Left ventricle myocardium inferior (tissue), 1 donor: ENCODE data around the gene USP24. TPM values are rescaled to one million over a fixed set of nuclear protein-coding genes. Genes with fewer than 3 reads are reported as not detected.

Source experiments
- DNase-seq: peaks from one replicate; pipeline ENCODE4 v3.0.0-alpha.2; 2020
- H3K27ac ChIP-seq: fragments of 200-600 bp; replicated peaks from 2 replicates; pipeline ENCODE4 v1.8.0; 2021
- H3K27me3 ChIP-seq: fragments of 200-600 bp; 2 replicates; pipeline ENCODE4 v1.8.0; 2021; ENCODE audit warnings: low read depth
- H3K36me3 ChIP-seq: fragments of 200-600 bp; 2 replicates; pipeline ENCODE4 v1.8.0; 2021
- H3K4me1 ChIP-seq: fragments of 200-600 bp; 2 replicates; pipeline ENCODE4 v1.8.0; 2021
- H3K4me3 ChIP-seq: fragments of 200-600 bp; 2 replicates; pipeline ENCODE4 v1.8.0; 2021; ENCODE audit warnings: mild to moderate bottlenecking, moderate library complexity
- H3K9me3 ChIP-seq: fragments of 200-600 bp; replicated peaks from 2 replicates; pipeline ENCODE4 v1.8.0; 2021
- CTCF ChIP-seq: fragments of 200-600 bp; IDR thresholded peaks from 2 replicates; pipeline ENCODE4 v1.8.0; 2021; ENCODE audit warnings: antibody characterized with exemption, mild to moderate bottlenecking, borderline replicate concordance
- intact Hi-C: fragments of 100-400 bp; cut with micrococcal nuclease; formaldehyde crosslinking; loops from one replicate; pipeline ENCODE4 v1.11.0; 2022
- total RNA-seq: library from RNA; stranded (reverse); fragmentation: NEBNext Ultra II Directional; extraction: Animal tissue kit (Norgen Biotek cat#: 25700); gene quantifications from one replicate; pipeline ENCODE4 v1.2.1, GENCODE V29; 2021
- donor health status: DM: no; HTN: yes; CAD: no; lungs with severe emphysema.

The USP24 gene
- total RNA-seq, 1 donor from 2014 or later = 39.5 TPM

- intact Hi-C loops = no loop called here
- Histone ChIP-seq H3K27me3 (no peaks in the 10 kb centered on the region), H3K27ac (no peak overlapping the region), H3K4me3 (no peak overlapping the region), H3K36me3 (no peaks in the 10 kb centered on the region), H3K9me3 (peaks cover 18% of the 10 kb centered on the region), H3K4me1 (peaks cover 27% of the 10 kb centered on the region)
- DNase-seq = no peak
- no peak for TF ChIP-seq CTCF
Observed at GRCh38 chr1:55184859-55185258, 30.3 kb downstream of the USP24 start.

GRCh38 chr1:55181666-55182065, 33.5 kb downstream of the USP24 start:
- H3K27ac ChIP-seq = no peak overlapping the region
- DNase-seq = no peak
- H3K9me3 ChIP-seq = peaks cover 18% of the 10 kb centered on the region
- H3K4me3 ChIP-seq = no peak overlapping the region
- TF ChIP-seq CTCF = no peak
- H3K36me3 ChIP-seq = peaks cover under 1% of the 10 kb centered on the region
- H3K4me1 ChIP-seq = peaks cover 33% of the 10 kb centered on the region
- no peaks in the 10 kb centered on the region for H3K27me3 ChIP-seq
- intact Hi-C loops = no loop called here

- Histone ChIP-seq H3K27me3 (no peaks in the 10 kb centered on the region), H3K27ac (no peak overlapping the region), H3K36me3 (peaks cover 4% of the 10 kb centered on the region), H3K9me3 (peaks cover 18% of the 10 kb centered on the region), H3K4me1 (peaks cover 38% of the 10 kb centered on the region), H3K4me3 (no peak overlapping the region)
- no peak for TF ChIP-seq CTCF
- intact Hi-C loops = no loop called here
- DNase-seq = no peak
Observed at GRCh38 chr1:55180075-55180670, 35.0 kb downstream of the USP24 start.

GRCh38 chr1:55179177-55179835, 35.9 kb downstream of the USP24 start:
- TF ChIP-seq CTCF = no peak
- Histone ChIP-seq H3K4me1 (peaks cover 39% of the 10 kb centered on the region), H3K9me3 (peaks cover 9% of the 10 kb centered on the region), H3K27me3 (no peaks in the 10 kb centered on the region), H3K27ac (no peak overlapping the region), H3K36me3 (peaks cover 4% of the 10 kb centered on the region), H3K4me3 (no peak overlapping the region)
- intact Hi-C loops = no loop called here
- DNase-seq = no peak

GRCh38 chr1:55172687-55173086, 42.5 kb downstream of the USP24 start:
- H3K27ac ChIP-seq = peak overlapping the region; percentile 5
- peaks cover 32% of the 10 kb centered on the region for H3K36me3 ChIP-seq
- H3K27me3 ChIP-seq = no peaks in the 10 kb centered on the region
- intact Hi-C loops = no loop called here
- no peak for DNase-seq
- TF ChIP-seq CTCF = no peak
- no peak overlapping the region for H3K4me3 ChIP-seq
- no peaks in the 10 kb centered on the region for H3K9me3 ChIP-seq
- H3K4me1 ChIP-seq = peaks cover 36% of the 10 kb centered on the region
